A172 (cell line): ENCODE data around the gene ITIH5. TPM values are rescaled to one million over a fixed set of nuclear protein-coding genes. Genes with fewer than 3 reads are reported as not detected.
A peak's percentile ranks its signal among the peaks of the same experiment; 100 is the strongest.
"Not testable (repeated sequence)": the region's sequence is repeated elsewhere in the genome, so short reads cannot be mapped to it uniquely, and the experiment has no call there.

Experiments
- DNase-seq: peaks from one replicate; pipeline ENCODE4 v3.0.0-alpha.2; 2015; ENCODE audit warnings: low spot score
- total RNA-seq: library from RNA; depleted of rRNA; stranded (reverse); fragments of >200 nt; shearing (Covaris generic); gene quantifications from 2 replicates; pipeline ENCODE4 v1.2.3, GENCODE V29; 2014; rRNA removed

Gene ITIH5
- total RNA-seq = 0.09 and 0.14 TPM in 2 replicates

- DNase-seq = no peak
Observed at GRCh38 chr10:7666253-7667023, at the start of gene ITIH5. ITIH5 (minus strand) TSS chr10:7666966; CDS start chr10:7666892, 74 bp downstream.

DNA sequence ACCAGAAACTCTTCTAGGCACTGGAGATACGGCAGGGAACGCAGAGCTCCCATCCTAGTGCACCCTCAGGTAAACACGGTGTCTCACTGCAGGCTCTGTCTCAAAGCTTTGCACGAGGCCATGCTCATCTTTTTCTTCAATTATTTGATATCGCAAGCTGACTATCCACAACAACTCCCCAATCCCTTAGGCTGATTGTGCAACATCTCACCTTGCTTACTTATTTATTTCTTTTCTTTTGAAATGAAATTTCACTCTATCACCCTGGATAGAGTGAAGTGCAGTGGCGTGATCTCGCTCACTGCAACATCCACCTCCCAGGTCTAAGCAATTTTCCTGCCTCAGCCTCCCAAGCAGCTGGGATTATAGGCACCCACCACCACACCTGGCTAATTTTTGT is 48.7 kb upstream of the ITIH5 start:
- no peak for DNase-seq

GRCh38 chr10:7711075-7711474 is 44.3 kb upstream of the ITIH5 start:
- not testable (repeated sequence) for DNase-seq

- no peak for DNase-seq
Observed at GRCh38 chr10:7710446-7710845, 43.7 kb upstream of the ITIH5 start.

DNA sequence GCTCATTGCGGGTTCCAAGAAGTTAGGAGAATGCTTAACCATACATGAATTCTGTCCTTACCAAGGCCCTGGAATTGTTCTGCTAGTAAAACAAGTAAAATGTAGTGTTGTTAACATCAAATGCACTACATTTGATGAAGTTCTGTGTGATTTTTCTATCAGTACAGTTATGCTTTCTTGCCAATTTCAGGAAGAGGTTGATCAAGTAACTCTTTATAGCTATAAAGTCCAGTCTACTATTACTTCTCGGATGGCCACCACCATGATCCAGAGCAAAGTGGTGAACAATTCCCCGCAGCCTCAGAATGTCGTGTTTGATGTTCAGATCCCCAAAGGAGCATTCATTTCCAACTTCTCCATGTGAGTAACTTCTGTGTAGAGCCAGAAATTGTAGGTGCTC is 42.1 kb upstream of the ITIH5 start:
- no peak for DNase-seq

DNA sequence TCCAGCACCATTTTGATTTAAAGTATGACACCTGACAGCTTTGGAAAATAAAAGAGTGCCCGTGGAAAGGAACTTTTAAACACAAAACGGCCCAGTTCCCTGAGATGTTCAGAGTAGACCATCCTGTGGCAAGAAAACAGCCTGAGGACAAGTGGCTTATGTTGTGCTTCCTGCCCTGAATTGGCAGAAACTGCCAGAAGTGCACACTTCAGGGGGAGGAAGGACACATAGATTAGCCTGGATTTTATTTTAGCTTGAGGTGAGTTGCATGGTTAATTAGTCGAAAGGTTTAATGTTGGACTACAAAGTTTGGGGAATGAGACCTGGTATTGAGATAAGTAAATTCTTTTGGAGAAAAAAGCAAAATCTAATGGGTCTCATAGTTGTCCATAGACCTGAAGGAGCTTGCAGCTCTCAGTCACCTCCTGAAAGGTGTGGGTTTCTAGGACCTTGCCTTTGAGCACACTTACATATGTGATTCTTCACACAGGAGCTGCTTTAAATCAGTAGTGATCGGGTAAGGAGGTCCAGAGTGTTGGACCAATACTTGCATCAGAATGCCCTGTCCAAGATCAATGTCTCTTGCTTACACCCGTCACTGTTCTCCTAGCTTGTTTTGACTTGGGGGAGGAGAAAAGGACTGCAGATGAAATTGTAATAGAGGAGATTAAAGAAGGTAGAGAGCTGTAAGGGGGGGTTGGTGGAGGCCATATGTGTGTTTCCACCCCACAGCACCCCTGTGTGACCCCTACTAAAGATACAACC is 41.3 kb upstream of the ITIH5 start:
- no peak for DNase-seq

DNA sequence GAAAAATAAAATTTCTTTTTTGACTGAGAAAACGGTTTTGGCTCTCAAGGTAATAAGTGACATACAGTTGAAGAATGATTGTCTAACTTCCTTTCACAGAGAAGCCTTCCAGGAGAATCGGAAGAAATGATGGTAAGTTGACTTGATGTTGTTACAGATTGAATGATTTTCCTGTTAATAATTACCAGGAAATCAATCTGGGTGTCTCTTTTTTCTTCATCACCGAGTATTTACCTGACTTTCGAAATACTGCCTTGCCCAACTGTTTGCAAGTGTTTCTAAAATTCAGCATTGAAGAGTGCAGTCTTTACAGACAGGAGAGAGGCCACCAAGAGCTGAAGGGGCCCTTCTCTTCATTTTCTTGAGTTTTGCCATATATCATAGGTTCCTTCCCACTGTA is 40.3 kb upstream of the ITIH5 start:
- DNase-seq = no peak

DNA sequence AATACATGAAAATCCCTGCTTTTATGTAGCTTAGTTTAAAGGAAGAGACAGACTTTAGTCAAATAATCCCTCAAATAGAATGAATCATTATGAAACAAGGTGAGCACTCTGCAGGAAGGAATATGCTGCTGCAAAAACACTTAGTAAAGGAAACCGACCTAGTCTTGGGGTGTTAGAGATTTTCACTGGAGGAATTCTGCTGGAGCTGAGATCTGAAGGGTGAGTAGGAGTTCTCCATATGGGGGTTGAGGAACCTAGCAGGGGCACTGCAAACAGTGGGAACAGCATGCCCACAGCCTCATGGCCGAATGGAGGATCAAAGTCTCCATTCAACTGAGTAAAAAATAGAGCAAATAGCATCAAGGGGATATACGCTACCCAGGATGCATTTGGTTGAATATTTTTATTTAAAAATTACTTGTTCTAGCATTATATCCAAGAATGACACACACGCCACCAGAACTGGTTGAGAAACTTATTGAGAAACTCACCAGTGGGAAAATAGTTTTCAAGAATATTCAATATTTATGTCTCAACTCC is 39.8 kb upstream of the ITIH5 start:
- no peak for DNase-seq

DNA sequence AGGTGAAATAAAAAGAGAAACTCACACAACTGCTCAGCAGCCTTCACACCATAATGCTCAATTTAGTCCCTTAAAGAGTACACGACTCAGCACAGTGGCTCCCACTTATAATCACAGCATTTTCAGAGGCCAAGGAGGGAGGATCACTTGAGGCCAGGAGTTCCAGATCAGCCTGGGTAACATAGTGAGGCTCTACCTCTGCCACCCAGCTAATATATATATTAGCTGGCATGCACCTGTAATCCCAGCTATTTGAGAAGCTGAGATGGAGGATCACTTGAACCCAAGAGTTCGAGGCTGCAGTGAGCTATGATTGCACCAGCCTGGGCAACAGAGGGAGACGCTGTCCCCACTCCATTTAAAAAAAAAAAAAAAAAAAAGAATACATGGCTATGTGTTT is 38.6 kb upstream of the ITIH5 start:
- DNase-seq = no peak

- no peak for DNase-seq
Observed at GRCh38 chr10:7704071-7705016, 37.6 kb upstream of the ITIH5 start.

DNA sequence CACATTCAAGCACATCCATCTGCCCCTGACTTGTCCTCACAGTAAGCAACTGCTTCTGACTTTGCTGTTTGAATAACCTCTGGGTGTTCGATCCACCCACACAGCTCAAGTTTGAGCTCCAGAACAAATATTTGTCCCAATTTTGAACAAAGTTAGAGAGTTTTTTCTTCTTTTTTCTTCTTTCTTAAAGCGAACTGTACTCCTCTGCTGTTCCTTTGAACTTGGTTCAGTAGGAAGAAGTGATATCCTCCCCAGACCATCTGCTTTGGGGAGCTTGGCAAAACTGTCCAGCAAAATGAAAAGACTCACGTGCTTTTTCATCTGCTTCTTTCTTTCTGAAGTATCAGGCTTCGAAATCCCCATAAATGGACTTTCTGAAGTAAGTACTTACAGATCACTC is 36.4 kb upstream of the ITIH5 start, which contains the start of gene ITIH2:
TSS of gene ITIH2 (plus strand) at position 177 of the 400 bp plus-strand sequence. CDS start at position 296, 119 bp downstream.
- no peak for DNase-seq

- no peak for DNase-seq
Observed at GRCh38 chr10:7702288-7702812, 35.6 kb upstream of the ITIH5 start.

DNA sequence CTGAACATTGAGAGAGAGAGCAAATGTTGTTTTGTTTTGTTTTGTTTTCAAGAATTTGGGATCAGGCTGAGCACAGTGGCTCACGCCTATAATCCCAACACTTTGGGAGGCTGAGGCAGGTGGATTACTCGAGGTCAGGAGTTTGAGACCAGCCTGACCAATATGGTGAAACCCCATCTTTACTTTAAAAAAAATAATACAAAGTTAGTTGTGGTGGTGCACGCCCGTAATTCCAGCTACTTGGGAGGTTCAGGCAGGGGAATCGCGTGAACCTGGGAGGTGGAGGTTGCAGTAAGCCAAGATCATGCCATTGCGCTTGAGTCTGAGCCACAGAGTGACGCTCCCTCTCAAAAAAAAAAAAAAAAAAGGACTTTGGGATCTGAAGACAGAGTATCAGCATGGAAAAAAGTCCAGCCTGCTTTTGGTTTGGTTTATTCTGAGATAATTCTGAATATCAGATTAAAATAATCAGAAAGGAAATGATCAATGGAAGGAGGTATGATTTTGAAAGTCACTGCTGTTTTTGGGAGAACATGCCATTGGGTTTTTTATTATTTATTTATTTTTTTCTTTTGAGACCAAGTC is 34.5 kb upstream of the ITIH5 start:
- DNase-seq = no peak

- DNase-seq = peak; percentile 26
Observed at GRCh38 chr10:7700577-7701125, 33.9 kb upstream of the ITIH5 start.

DNA sequence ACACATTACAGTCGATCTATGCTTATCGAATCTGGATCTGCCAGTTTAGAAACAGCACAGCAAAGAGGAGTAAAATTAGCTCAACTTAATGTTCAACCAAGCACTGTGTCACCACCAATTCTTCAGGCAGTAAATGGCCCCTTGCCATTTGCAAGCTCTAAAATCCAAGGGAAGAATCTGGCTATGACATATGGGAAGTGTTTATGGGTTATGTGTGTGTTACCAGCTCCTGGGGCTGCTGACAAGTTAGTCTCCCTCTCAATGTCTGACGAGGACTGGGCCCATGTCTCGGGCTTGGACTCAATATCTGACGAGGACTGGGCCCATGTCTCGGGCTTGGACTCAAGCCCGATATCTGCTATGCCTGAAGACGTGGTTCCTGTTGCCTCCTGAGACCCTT is 30.7 kb upstream of the ITIH5 start:
- no peak for DNase-seq

DNA sequence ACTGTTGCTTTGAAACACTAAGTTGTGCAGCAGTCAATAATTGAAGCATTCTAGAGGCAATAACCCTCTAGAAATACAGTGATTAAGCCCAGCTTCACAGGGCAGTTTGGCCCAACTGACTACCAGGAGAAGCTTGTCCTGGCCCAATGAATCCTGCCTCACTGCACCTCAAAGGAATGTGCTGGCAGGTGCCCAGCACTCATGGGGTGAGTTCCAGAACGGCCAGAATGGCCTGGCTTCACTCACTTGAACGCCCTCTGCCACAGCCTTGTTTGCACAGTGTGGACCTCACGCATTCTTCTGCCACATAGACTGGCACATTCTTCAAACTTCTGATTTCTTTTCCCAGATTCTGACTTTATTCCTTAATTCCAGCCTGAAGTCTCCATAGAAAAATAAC is 29.8 kb upstream of the ITIH5 start:
- DNase-seq = no peak

DNA sequence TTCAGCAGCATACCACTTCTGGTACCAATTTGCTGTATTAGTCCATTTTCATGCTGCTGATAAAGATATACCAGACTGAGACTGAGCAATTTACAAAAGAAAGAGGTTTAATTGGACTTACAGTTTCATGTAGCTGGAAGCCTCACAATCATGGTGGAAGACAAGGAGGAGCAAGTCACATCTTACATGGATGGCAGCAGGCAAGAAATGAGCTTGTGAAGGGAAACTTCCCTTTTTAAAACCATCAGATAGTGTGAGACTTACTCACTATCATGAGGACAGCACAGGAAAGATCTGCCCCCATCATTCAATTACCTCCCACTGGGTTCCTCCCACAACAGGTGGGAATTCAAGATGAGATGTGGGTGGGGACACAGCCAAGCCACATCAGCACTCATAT is 26.4 kb upstream of the ITIH5 start:
- DNase-seq = not testable (repeated sequence)

DNA sequence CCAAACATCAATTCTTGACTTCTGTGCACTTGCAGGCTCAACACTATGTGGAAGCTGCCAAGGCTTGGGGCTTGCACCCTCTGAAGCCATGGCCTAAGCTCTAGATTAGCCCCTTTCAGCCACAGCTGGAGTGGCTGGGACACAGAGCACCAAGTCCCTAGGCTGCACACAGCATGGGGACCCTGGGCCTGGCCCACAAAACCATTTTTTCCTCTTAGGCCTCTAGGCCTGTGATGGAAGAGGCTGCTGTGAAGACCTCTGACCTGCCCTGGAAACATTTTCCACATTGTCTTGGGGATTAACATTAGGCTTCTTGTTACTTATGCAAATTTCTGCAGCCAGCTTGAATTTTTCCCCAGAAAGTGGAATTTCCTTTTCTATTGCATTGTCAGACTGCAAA is 25.6 kb upstream of the ITIH5 start:
- not testable (repeated sequence) for DNase-seq

DNA sequence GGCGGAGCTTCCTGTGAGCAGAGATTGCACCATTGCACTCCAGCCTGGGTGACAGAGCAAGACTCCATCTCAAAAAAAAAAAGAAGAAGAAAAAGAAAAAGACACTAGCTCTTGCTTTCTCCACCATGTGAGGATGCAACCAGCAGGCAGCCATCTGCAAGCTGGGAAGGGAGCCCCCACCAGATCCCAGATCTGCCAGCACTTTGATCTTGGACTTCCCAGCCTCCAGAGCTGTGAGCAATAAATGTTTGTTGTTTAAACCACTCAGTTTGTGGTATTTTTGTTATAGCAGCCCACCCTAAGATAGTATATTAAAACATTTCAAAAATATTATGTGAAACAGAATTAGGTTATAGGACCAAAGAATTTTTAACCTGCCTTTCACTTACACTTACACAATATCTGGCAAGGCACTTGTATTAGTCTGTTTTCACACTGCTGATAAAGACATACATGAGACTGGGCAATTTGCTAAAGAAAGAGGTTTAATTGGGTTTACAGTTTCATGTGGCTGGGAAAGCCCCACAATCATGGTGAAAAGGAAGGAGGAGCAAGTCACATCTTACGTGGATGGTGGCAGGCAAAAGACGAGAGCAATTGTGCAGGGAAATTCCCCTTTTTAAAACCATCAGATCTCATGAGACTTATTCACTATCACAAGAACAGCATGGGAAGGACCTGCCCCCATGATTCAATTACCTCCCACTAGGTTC is 24.3 kb upstream of the ITIH5 start:
- not testable (repeated sequence) for DNase-seq

DNA sequence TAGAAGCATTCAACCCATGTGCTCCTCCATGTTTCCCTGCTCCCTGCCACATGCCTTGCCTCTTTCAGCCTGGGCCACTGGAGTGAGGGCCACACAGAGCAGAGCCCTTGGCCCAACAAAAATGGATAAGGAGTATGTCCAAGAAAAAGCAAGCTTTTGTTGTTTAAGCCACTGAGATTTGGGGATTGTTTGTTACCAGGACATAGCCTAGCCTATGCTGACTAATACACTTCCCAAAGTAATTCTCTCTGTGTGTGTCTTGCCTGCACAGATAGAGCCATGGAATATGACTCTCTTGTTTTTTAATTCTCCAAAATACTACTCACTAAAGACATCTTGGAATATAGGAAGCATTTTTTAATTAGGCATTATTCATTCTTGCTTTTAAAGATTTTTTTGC is 22.8 kb upstream of the ITIH5 start:
- DNase-seq = no peak
